ENCODE measurements around the gene MED15.

MED15 gene

GRCh38 chr22:20554824-20555223, 47.4 kb downstream of the MED15 start:
- DNase-seq, result no peak

- DNase-seq, result no peak
Observed at GRCh38 chr22:20558534-20558933, 51.1 kb downstream of the MED15 start.

GRCh38 chr22:20559174-20559760, 51.9 kb downstream of the MED15 start:
- no peak for DNase-seq

- no peak for DNase-seq
Observed at GRCh38 chr22:20560716-20561115, 53.3 kb downstream of the MED15 start.

GRCh38 chr22:20561882-20562281, 54.5 kb downstream of the MED15 start:
- no peak for DNase-seq

- DNase-seq, result no peak
Observed at GRCh38 chr22:20562607-20563465, 55.4 kb downstream of the MED15 start.

GRCh38 chr22:20563466-20563906, 56.1 kb downstream of the MED15 start:
- no peak for DNase-seq

- DNase-seq, result no peak
Observed at GRCh38 chr22:20563941-20564371, 56.5 kb downstream of the MED15 start.

GRCh38 chr22:20565079-20565734, 57.8 kb downstream of the MED15 start:
- no peak for DNase-seq

GRCh38 chr22:20565761-20566160, 58.4 kb downstream of the MED15 start:
- DNase-seq, result no peak

GRCh38 chr22:20566420-20567260, 59.2 kb downstream of the MED15 start:
- no peak for DNase-seq

GRCh38 chr22:20567371-20567847, 60.0 kb downstream of the MED15 start:
- DNase-seq, result no peak

GRCh38 chr22:20567993-20568417, 60.6 kb downstream of the MED15 start:
- DNase-seq, result no peak

GRCh38 chr22:20568502-20569058, 61.2 kb downstream of the MED15 start:
- no peak for DNase-seq

- no peak for DNase-seq
Observed at GRCh38 chr22:20569059-20570058, 61.9 kb downstream of the MED15 start.

GRCh38 chr22:20571078-20571503, 63.7 kb downstream of the MED15 start:
- DNase-seq, result no peak

GRCh38 chr22:20571531-20572007, 64.2 kb downstream of the MED15 start:
- no peak for DNase-seq

- DNase-seq, result no peak
Observed at GRCh38 chr22:20572132-20572802, 64.9 kb downstream of the MED15 start.

GRCh38 chr22:20573176-20573832, 65.9 kb downstream of the MED15 start:
- no peak for DNase-seq
